Ovary (tissue), 3 donors: ENCODE results near the gene MYOM3.

Experiments used
- POLR2A ChIP-seq: fragments of 450-650 bp; IDR thresholded peaks from one replicate; pipeline ENCODE4 v1.6.1; 2017; ENCODE audit warnings: antibody characterized with exemption, mild to moderate bottlenecking, moderate library complexity
- TF ChIP-seq, protein P1 (sequence below), 3 donors: fragments of 450-650 bp in 2 of 3; fragments of 200-600 bp in 1 of 3; IDR thresholded peaks; one replicate each; pipeline versions ENCODE4 v1.5.1 to v1.8.0; 2016 to 2022; ENCODE audit warnings: antibody characterized with exemption in 3 of 3, mild to moderate bottlenecking in 1 of 3
- donor health status: DM: no; HTN: no; CAD: no.

DNA sequence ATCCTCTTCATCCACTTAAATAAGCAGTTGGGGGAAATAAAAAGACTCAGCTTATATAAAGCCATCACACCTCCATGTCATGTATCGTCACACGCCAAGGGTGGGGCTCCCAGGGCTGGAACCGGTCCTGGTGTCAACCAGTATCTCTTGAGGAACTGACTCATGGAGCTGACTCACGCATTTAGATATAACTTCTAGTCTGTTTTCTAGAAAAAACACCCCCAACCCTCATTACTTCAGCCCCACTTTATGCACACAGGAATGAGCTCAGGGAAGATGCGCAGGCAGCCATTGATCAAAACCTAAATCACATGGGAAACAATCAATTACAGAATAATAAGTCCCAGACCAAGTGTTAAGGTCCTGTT, 37.9 kb upstream of the MYOM3 start:
- no peak for TF ChIP-seq POLR2A
- TF ChIP-seq, protein P1, sequence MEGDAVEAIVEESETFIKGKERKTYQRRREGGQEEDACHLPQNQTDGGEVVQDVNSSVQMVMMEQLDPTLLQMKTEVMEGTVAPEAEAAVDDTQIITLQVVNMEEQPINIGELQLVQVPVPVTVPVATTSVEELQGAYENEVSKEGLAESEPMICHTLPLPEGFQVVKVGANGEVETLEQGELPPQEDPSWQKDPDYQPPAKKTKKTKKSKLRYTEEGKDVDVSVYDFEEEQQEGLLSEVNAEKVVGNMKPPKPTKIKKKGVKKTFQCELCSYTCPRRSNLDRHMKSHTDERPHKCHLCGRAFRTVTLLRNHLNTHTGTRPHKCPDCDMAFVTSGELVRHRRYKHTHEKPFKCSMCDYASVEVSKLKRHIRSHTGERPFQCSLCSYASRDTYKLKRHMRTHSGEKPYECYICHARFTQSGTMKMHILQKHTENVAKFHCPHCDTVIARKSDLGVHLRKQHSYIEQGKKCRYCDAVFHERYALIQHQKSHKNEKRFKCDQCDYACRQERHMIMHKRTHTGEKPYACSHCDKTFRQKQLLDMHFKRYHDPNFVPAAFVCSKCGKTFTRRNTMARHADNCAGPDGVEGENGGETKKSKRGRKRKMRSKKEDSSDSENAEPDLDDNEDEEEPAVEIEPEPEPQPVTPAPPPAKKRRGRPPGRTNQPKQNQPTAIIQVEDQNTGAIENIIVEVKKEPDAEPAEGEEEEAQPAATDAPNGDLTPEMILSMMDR (IDR thresholded peaks at IDR 0.05): no peak
